ENCODE results near the gene UTS2B.

Gene UTS2B

GRCh38 chr3:191263850-191264249 is 66.5 kb downstream of the UTS2B start:
- no peak overlapping the region for H3K4me3 ChIP-seq (ENCODE audit: low read depth, low read length)
- no peaks in the 10 kb centered on the region for H3K9me3 ChIP-seq (ENCODE audit: control insufficient read depth, insufficient read depth, low read depth, low read length)
- CTCF ChIA-PET: no interaction called here
- no peaks in the 10 kb centered on the region for H3K36me3 ChIP-seq (ENCODE audit: control insufficient read depth in 2 of 2, insufficient read depth in 1 of 2, low read length in 2 of 2)
- no peaks in the 10 kb centered on the region for H3K4me1 ChIP-seq (ENCODE audit: control insufficient read depth, insufficient read depth, low read length)
- TF ChIP-seq ZNF580 (tag by site-specific recombination; IDR thresholded peaks at IDR 0.05) (no peak), ZNF558 (tag by site-specific recombination; IDR thresholded peaks at IDR 0.05) (no peak)
- H3K27ac ChIP-seq (ENCODE audit: extremely low read depth, low read depth, low read length): no peak overlapping the region
- POLR2A ChIA-PET: no interaction called here

- H3K27ac ChIP-seq (ENCODE audit: extremely low read depth, low read depth, low read length): no peak overlapping the region
- ChIA-PET POLR2A (no interaction called here), CTCF (no interaction called here)
- H3K9me3 ChIP-seq (ENCODE audit: control insufficient read depth, insufficient read depth, low read depth, low read length): no peaks in the 10 kb centered on the region
- no peak overlapping the region for H3K4me3 ChIP-seq (ENCODE audit: low read depth, low read length)
- no peak for TF ChIP-seq PBX3 (CRISPR knock-in tag; IDR thresholded peaks at IDR 0.05)
- no peak for TF ChIP-seq HOXC10 (CRISPR knock-in tag; IDR thresholded peaks at IDR 0.05)
- no peak for TF ChIP-seq ZNF529 (tag by site-specific recombination; IDR thresholded peaks at IDR 0.05; ENCODE audit: insufficient replicate concordance)
- no peak for TF ChIP-seq ZNF140 (tag by site-specific recombination; IDR thresholded peaks at IDR 0.05)
- TF ChIP-seq ZNF394 (tag by site-specific recombination; IDR thresholded peaks at IDR 0.05; ENCODE audit: borderline replicate concordance): no peak
- 0 out of 2 replicates have a peak, but pooled peaks have one; percentile 15 for TF ChIP-seq PRDM1 (tag by site-specific recombination; IDR thresholded peaks at IDR 0.05)
- no peaks in the 10 kb centered on the region for H3K36me3 ChIP-seq (ENCODE audit: control insufficient read depth in 2 of 2, insufficient read depth in 1 of 2, low read length in 2 of 2)
- no peaks in the 10 kb centered on the region for H3K4me1 ChIP-seq (ENCODE audit: control insufficient read depth, insufficient read depth, low read length)
These were observed 67.0 kb downstream of the UTS2B start for GRCh38 chr3:191263365-191263764.

- no peak overlapping the region for H3K27ac ChIP-seq (ENCODE audit: extremely low read depth, low read depth, low read length)
- no peak overlapping the region for H3K4me3 ChIP-seq (ENCODE audit: low read depth, low read length)
- CTCF ChIA-PET: no interaction called here
- H3K36me3 ChIP-seq (ENCODE audit: control insufficient read depth in 2 of 2, insufficient read depth in 1 of 2, low read length in 2 of 2): no peaks in the 10 kb centered on the region
- POLR2A ChIA-PET: no interaction called here
- H3K9me3 ChIP-seq (ENCODE audit: control insufficient read depth, insufficient read depth, low read depth, low read length): no peaks in the 10 kb centered on the region
- H3K4me1 ChIP-seq (ENCODE audit: control insufficient read depth, insufficient read depth, low read length): no peaks in the 10 kb centered on the region
- no peak for TF ChIP-seq ZNF548 (tag by site-specific recombination; IDR thresholded peaks at IDR 0.05)
- TF ChIP-seq ZNF214 (tag by site-specific recombination; IDR thresholded peaks at IDR 0.05; ENCODE audit: borderline replicate concordance): no peak
- no peak for TF ChIP-seq ZBTB44 (tag by site-specific recombination; IDR thresholded peaks at IDR 0.05)
- no peak for TF ChIP-seq ZNF670 (tag by site-specific recombination; IDR thresholded peaks at IDR 0.05; ENCODE audit: low read depth)
- TF ChIP-seq ZBTB21 (tag by site-specific recombination; IDR thresholded peaks at IDR 0.05): no peak
- TF ChIP-seq KLF17 (tag by site-specific recombination; IDR thresholded peaks at IDR 0.05): no peak
- no peak for TF ChIP-seq GFI1B (tag by site-specific recombination; IDR thresholded peaks at IDR 0.05)
- no peak for TF ChIP-seq ZNF121 (tag by site-specific recombination; IDR thresholded peaks at IDR 0.05)
- TF ChIP-seq ZSCAN16 (tag by site-specific recombination; IDR thresholded peaks at IDR 0.05): no peak
- TF ChIP-seq PATZ1 (tag by site-specific recombination; IDR thresholded peaks at IDR 0.05): no peak
- no peak for TF ChIP-seq ZNF19 (tag by site-specific recombination; IDR thresholded peaks at IDR 0.05; ENCODE audit: low read depth)
- no peak for TF ChIP-seq ZNF302 (tag by site-specific recombination; IDR thresholded peaks at IDR 0.05; ENCODE audit: low read depth)
- no peak for TF ChIP-seq PRDM6 (tag by site-specific recombination; IDR thresholded peaks at IDR 0.05)
- no peak for TF ChIP-seq ZNF140 (tag by site-specific recombination; IDR thresholded peaks at IDR 0.05)
- no peak for TF ChIP-seq KLF8 (tag by site-specific recombination; IDR thresholded peaks at IDR 0.05)
- TF ChIP-seq ZNF645 (tag by site-specific recombination; IDR thresholded peaks at IDR 0.05): no peak
- no peak for TF ChIP-seq ZNF157 (tag by site-specific recombination; IDR thresholded peaks at IDR 0.05)
These were observed 67.7 kb downstream of the UTS2B start for GRCh38 chr3:191262650-191263049.

Data from HEK293 (cell line).